Stimulated activated CD8-positive, alpha-beta memory T cell treated with anti-CD3 and anti-CD28 coated beads, Interleukin-4, amount 100 ng/mL, for 24 hours (primary cell): ENCODE results near the gene ATXN7L2.
"Not testable (repeated sequence)": the region's sequence is repeated elsewhere in the genome, so short reads cannot be mapped to it uniquely, and the experiment has no call there.

Experiments
- DNase-seq: peaks from one replicate; pipeline ENCODE4 v3.0.0-alpha.2; 2020; ENCODE audit warnings: low read depth

Gene ATXN7L2

GRCh38 chr1:109483672-109484518 lies at the start of gene ATXN7L2:
Gene ATXN7L2, plus strand, starts transcription at chr1:109483905. Its CDS starts 49 bp downstream, at chr1:109483954.
- peak; percentile 86 for DNase-seq

DNA sequence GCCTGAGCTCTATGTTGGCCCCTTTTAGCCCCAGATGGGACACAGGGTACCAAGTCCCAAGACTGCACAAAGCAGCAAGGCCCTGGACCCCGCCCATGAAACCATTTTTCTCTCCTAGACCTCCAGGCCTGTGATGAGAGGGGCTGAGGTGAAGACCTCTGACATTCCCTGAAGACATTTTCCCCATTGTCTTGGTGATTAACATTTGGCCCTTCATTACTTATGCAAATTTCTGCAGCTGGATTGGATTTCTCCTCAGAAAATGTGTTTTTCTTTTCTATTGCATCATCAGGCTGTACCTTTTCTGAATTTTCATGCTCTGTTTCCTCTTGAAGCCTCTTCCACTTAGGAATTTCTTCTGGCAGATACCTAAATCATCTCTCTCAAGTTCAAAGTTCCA lies 49.2 kb upstream of the ATXN7L2 start:
- DNase-seq, result no peak

DNA sequence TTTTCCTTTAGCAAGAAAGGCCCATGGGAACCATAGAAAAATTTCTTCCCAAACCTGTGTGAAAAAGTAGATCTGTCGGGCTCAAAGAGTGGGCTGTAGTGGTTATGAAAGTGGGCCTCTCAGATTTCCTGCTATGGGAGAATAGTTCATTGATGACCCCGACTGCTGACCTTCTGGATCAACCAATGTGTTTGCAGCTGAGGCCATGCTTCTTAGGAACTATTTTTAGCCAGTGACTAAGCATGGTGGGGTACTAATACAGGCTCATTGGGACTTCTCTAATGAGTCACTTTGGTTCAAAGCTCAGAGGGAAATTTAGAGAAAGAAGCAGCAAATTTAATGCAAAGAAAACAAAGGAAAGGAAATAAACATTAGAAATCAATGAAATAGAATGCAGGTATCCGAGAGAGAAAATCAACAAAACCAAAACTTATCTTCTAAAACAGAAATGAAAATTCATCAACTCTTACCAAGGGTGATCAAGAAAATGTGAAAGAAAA lies 44.9 kb upstream of the ATXN7L2 start:
- no peak for DNase-seq

GRCh38 chr1:109441069-109441468 lies 42.6 kb upstream of the ATXN7L2 start:
- no peak for DNase-seq

GRCh38 chr1:109443476-109443875 lies 40.2 kb upstream of the ATXN7L2 start:
- no peak for DNase-seq

DNA sequence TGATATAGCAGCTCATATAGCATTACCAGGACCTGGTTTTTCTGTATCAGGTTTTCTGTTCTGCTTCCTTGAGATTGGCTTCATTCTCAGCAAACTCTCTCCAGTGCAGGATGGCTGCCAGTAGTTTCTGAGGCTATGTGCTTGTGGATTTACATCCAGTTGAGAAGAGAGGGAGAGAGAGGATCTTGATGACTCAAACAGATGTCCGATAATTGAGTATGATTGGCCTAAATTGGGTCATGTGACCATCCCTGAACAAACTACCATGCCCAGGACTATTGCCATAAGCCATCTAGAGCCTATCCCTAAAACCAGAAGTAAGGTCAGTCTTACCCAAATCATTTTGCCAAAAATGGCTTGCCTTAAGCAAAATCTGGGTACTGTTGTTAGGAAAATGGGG lies 39.4 kb upstream of the ATXN7L2 start:
- no peak for DNase-seq

DNA sequence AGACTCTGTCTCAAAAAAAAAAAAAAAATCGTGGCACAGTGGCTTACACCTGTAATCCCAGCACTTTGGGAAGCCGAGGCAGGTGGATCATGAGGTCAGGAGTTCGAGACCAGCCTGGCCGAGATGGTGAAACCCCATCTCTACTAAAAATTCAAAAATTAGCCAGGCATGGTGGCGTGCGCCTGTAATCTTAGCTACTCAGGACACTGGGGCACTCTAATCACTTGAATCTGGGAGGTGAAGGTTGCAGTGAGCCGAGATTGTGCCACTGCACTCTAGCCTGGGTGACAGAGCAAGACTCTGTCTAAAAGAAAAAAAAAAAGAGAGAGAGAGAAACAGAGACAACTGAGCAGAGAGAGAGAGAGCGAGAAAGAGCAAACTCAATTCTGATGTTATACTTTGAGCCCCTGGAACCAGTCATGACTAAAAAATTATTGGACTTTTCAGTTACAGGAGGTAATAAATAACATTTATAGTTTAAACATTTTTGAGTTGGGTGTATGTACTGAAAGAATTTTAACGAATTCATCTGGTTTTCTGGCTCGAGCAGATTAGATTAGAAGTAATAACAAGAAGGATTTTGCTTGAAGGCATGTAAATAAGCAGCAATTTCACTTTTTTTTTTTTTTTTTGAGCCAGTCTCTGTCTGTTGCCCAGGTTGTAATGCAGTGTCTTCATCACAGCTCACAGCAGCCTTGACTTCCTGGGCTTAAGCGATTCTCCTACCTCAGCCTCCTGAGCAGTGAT lies 37.6 kb upstream of the ATXN7L2 start:
- DNase-seq, result not testable (repeated sequence)

GRCh38 chr1:109447524-109447923 lies 36.2 kb upstream of the ATXN7L2 start:
- no peak for DNase-seq

- no peak for DNase-seq
Observed at GRCh38 chr1:109454497-109455133, 29.1 kb upstream of the ATXN7L2 start.

GRCh38 chr1:109457819-109458218 lies 25.9 kb upstream of the ATXN7L2 start:
- no peak for DNase-seq

GRCh38 chr1:109466125-109466451 lies 17.6 kb upstream of the ATXN7L2 start:
- no peak for DNase-seq

GRCh38 chr1:109466452-109467300 lies 17.0 kb upstream of the ATXN7L2 start, which contains the start of gene SYPL2:
Gene SYPL2, plus strand, starts transcription at chr1:109466546. Its CDS starts 298 bp downstream, at chr1:109466844.
- no peak for DNase-seq

- no peak for DNase-seq
Observed at GRCh38 chr1:109467301-109467777, 16.4 kb upstream of the ATXN7L2 start.

DNA sequence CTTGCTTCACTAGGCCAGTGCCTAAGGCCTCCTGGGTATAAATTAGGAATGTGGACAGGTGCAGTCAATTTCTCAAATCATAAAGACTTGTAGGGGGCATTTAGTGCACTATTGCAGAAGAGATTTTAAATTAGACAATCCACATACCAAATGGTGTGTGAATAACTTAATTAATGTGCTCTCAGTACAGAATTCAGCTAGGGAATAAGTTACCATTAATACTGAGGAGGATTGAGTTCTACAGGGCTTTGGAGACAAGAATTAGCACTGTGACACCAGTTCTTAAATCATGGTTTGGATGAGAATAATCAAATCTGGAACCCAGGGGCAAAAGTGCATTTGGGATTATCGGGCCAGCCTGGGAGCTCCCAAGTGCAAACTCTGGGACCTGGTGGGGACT lies 15.6 kb upstream of the ATXN7L2 start:
- DNase-seq, result no peak

GRCh38 chr1:109468903-109469302 lies 14.8 kb upstream of the ATXN7L2 start:
- DNase-seq, result no peak

DNA sequence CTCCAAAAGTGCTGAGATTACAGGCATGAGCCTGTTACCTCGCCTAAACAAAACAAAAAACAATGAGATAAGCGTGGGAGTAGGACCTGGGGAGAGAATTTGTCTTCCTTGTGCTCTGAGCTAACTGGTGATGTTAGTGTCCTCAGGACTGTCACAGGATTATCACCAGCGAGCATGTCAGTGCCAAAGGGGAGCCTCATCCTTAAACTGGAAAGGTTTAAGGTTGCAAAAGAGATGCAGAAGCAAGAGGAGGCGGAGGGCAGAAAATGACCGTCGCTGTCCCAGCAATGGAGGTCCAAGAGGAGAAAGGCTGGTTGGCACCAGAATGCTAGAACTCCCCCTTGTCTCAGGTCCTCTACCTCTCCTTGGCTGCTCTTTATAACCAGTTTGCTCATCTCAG lies 13.5 kb upstream of the ATXN7L2 start:
- no peak for DNase-seq

GRCh38 chr1:109472779-109473178 lies 10.9 kb upstream of the ATXN7L2 start:
- DNase-seq, result no peak

DNA sequence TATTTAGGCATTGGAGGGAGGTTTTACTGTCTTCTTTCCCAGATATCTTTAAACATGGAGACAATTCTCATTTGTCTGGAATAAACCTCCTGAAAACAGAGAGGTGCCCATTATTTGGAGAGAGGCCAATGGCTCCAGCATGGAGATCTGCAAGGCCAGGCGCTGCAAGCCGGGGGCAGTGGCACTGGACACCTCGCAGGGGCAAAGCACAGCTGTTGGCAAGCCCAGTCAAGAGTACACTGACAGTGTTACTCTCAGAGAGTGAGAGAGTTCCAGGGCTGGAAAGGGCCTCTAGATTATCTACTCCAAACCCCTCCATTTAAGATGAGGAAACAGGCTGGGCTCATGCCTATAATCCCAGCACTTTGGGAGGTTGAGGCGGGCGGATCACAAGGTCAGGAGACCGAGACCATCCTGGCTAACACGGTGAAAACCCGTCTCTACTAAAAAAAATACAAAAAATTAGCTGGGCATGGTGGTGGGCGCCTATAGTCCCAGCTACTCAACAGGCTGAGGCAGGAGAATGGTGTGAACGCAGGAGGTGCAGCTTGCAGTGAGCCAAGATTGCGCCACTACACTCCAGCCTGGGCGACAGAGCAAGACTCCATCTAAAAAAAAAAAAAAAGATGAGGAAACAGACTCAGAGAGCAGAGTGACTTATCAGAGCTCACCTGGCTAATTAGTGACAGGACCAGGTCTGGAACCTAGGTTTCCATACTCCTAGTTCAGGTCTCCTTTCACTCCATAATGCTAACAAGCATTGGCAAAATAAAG lies 10.2 kb upstream of the ATXN7L2 start:
- DNase-seq, result not testable (repeated sequence)

DNA sequence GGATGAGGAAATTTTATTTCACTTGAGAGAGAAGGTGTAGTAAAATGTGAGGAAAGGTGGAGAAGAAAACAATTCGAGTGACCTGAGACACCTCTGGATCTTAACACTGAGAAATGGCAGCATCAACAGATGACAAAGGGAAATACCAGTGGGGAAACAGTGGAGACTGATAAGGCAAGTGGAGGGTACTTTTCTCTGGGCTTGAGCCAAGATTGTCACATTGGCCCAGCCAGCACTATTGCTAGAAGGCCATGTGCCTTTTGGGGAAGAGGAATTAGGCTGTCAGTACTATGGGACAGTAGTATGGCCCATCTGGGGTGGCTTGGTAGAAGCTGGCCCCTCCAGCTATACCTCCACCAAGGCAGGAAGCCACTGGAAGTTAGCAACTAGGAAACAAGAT lies 9.0 kb upstream of the ATXN7L2 start:
- no peak for DNase-seq

DNA sequence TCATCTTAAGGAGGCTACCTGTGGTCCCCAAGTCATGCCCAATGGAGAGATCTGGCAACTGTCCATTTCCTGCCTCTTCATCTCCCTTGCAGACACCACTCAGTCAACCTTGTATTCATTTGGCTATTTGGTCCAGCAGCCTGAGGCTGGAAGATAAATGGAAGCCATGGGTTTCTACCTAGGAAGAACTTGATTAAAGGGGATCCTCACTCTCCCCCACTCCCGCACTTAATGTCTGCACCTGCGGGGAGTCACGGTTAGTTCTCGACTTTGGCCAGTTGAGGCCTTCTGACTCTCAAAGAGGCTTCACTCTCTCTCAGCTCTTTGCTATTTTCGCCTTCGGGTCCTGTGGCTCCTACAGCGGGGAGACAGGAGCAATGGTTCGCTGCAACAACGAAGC lies 8.4 kb upstream of the ATXN7L2 start:
- no peak for DNase-seq

- DNase-seq, result no peak
Observed at GRCh38 chr1:109476825-109477224, 6.9 kb upstream of the ATXN7L2 start.
